ENCODE measurements around the gene SLCO3A1. TPM values are rescaled to one million over a fixed set of nuclear protein-coding genes. Genes with fewer than 3 reads are reported as not detected.

Gene SLCO3A1
- total RNA-seq, 1 experiment from 2014 or later = 37.8 TPM

GRCh38 chr15:91927585-91927984 lies 74.1 kb downstream of the SLCO3A1 start:
- BruUV-seq (replicated peaks) = no TSS peak
- Histone ChIP-seq H2AFZ (no peak overlapping the region), H3K9me3 (ENCODE audit: insufficient read depth, low read depth) (no peaks in the 10 kb centered on the region), H3K79me2 (ENCODE audit: low read depth) (peaks cover 63% of the 10 kb centered on the region), H3K9me2 (ENCODE audit: insufficient read depth) (no peaks in the 10 kb centered on the region), H3K27ac (no peak overlapping the region), H3K36me3 (ENCODE audit: low read depth) (0 out of 2 replicates have a peak, but pooled peaks cover 3% of the 10 kb centered on the region), H3F3A (ENCODE audit: insufficient read depth, low read depth) (no peaks in the 10 kb centered on the region), H3K4me1 (replicated peaks; ENCODE audit: insufficient read depth) (no peaks in the 10 kb centered on the region), H3K27me3 (ENCODE audit: insufficient read depth, low read depth) (no peaks in the 10 kb centered on the region), H3K4me3 (no peak overlapping the region), H3K4me2 (no peak overlapping the region), H4K20me1 (ENCODE audit: insufficient read depth) (no peaks in the 10 kb centered on the region)
- no peak for DNase-seq
- no peak for TF ChIP-seq CTCF (conservative IDR thresholded peaks at IDR 0.05)
- TF ChIP-seq EZH2 (IDR thresholded peaks at IDR 0.05; ENCODE audit: low read depth) = no peak
- POLR2A ChIA-PET (ENCODE audit: unreplicated experiment) = no interaction called here
- CTCF ChIA-PET = no interaction called here
- intact Hi-C loops (cut with micrococcal nuclease; ENCODE audit: unreplicated experiment) = no loop called here

- no TSS peak for BruUV-seq (replicated peaks)
- POLR2A ChIA-PET (ENCODE audit: unreplicated experiment) = no interaction called here
Measured at GRCh38 chr15:91928675-91929074, 75.2 kb downstream of the SLCO3A1 start.

DNA sequence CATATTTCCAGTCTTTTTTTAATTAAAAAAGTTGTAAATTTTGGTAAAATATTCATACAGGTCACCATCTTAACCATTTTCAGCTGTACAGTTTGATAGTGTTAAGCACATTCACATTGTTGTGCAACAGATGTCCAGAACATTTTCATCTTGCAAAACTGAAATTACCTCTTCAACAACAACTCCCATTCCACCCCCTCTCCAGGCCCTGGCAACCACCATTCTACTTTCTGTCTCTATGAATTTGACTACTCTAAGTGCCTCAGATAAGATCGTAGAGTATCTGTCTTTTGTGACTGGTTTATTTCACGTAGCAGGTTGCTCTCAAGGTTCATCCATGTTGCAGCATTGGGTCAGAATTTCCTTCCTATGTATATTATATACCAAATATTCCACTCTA lies 76.0 kb downstream of the SLCO3A1 start:
- Histone ChIP-seq H3K27ac (no peak overlapping the region), H3K9me2 (ENCODE audit: insufficient read depth) (no peaks in the 10 kb centered on the region), H3K36me3 (ENCODE audit: low read depth) (0 out of 2 replicates have a peak, but pooled peaks cover 3% of the 10 kb centered on the region), H3K4me1 (replicated peaks; ENCODE audit: insufficient read depth) (no peaks in the 10 kb centered on the region), H4K20me1 (ENCODE audit: insufficient read depth) (no peaks in the 10 kb centered on the region), H3K4me3 (no peak overlapping the region), H3K79me2 (ENCODE audit: low read depth) (peaks cover 60% of the 10 kb centered on the region), H3K9me3 (ENCODE audit: insufficient read depth, low read depth) (no peaks in the 10 kb centered on the region), H2AFZ (no peak overlapping the region), H3K27me3 (ENCODE audit: insufficient read depth, low read depth) (no peaks in the 10 kb centered on the region), H3F3A (ENCODE audit: insufficient read depth, low read depth) (no peaks in the 10 kb centered on the region), H3K4me2 (no peak overlapping the region)
- intact Hi-C loops (cut with micrococcal nuclease; ENCODE audit: unreplicated experiment) = no loop called here
- TF ChIP-seq CTCF (conservative IDR thresholded peaks at IDR 0.05) (no peak), EZH2 (IDR thresholded peaks at IDR 0.05; ENCODE audit: low read depth) (no peak)
- no TSS peak for BruUV-seq (replicated peaks)
- POLR2A ChIA-PET (ENCODE audit: unreplicated experiment) = no interaction called here
- CTCF ChIA-PET = no interaction called here
- no peak for DNase-seq

More at GRCh38 chr15:91928675-91929074, 75.2 kb downstream of the SLCO3A1 start:
- TF ChIP-seq CTCF (conservative IDR thresholded peaks at IDR 0.05) = no peak
- no peak for TF ChIP-seq EZH2 (IDR thresholded peaks at IDR 0.05; ENCODE audit: low read depth)
- Histone ChIP-seq H3K9me3 (ENCODE audit: insufficient read depth, low read depth) (no peaks in the 10 kb centered on the region), H3K4me2 (no peak overlapping the region), H3K9me2 (ENCODE audit: insufficient read depth) (no peaks in the 10 kb centered on the region), H3K36me3 (ENCODE audit: low read depth) (0 out of 2 replicates have a peak, but pooled peaks cover 3% of the 10 kb centered on the region), H3K4me1 (replicated peaks; ENCODE audit: insufficient read depth) (no peaks in the 10 kb centered on the region), H3K4me3 (no peak overlapping the region), H3F3A (ENCODE audit: insufficient read depth, low read depth) (no peaks in the 10 kb centered on the region), H2AFZ (no peak overlapping the region), H3K27me3 (ENCODE audit: insufficient read depth, low read depth) (no peaks in the 10 kb centered on the region), H4K20me1 (ENCODE audit: insufficient read depth) (no peaks in the 10 kb centered on the region), H3K27ac (no peak overlapping the region), H3K79me2 (ENCODE audit: low read depth) (peaks cover 61% of the 10 kb centered on the region)
- intact Hi-C loops (cut with micrococcal nuclease; ENCODE audit: unreplicated experiment) = no loop called here
- no peak for DNase-seq
- CTCF ChIA-PET = no interaction called here

Data from PC-9 (cell line).